SK-N-SH (cell line): ENCODE measurements around the gene DNAJC1.

Experiments used
- EP300 ChIP-seq, 2 experiments: IDR thresholded peaks; 2 replicates each; pipeline versions ENCODE4 v1.4.0 to v1.6.1; 2012; ENCODE audit warnings: borderline replicate concordance in 1 of 2, low read depth in 1 of 2, low read length in 1 of 2
- EZH2phosphoT487 ChIP-seq: fragments of 200-600 bp; sonication (generic); IDR thresholded peaks from 2 replicates; pipeline ENCODE4 v1.6.1; 2017; ENCODE audit warnings: low read depth, mixed run types, mild to moderate bottlenecking, antibody characterized with exemption, moderate library complexity, borderline replicate concordance
- GABPA ChIP-seq: IDR thresholded peaks from 2 replicates; pipeline ENCODE4 v1.4.0; 2012; ENCODE audit warnings: low read depth, mild to moderate bottlenecking
- NFIC ChIP-seq: IDR thresholded peaks from 2 replicates; pipeline ENCODE4 v1.4.0; 2012; ENCODE audit warnings: borderline replicate concordance
- RFX5 ChIP-seq: IDR thresholded peaks from 2 replicates; pipeline ENCODE4 v1.6.1; 2012; ENCODE audit warnings: mild to moderate bottlenecking, improper control_type of control experiment, low read length
- SMC3 ChIP-seq: IDR thresholded peaks from 2 replicates; pipeline ENCODE4 v1.6.1; 2012; ENCODE audit warnings: low read depth, low read length, improper control_type of control experiment
- TCF12 ChIP-seq: IDR thresholded peaks from 2 replicates; pipeline ENCODE4 v1.4.0; 2012
- TF ChIP-seq, protein P1 (sequence below): fragments of 200-600 bp; sonication (generic); IDR thresholded peaks from 2 replicates; pipeline ENCODE4 v1.6.1; 2017; ENCODE audit warnings: antibody characterized with exemption, mild to moderate bottlenecking, moderate library complexity
- TF ChIP-seq, protein P2 (sequence below): IDR thresholded peaks from 2 replicates; pipeline ENCODE4 v1.4.0; 2012; ENCODE audit warnings: low read depth
- TF ChIP-seq, protein P3 (sequence below): IDR thresholded peaks from 2 replicates; pipeline ENCODE4 v1.4.0; 2012; ENCODE audit warnings: low read depth, borderline replicate concordance

DNA sequence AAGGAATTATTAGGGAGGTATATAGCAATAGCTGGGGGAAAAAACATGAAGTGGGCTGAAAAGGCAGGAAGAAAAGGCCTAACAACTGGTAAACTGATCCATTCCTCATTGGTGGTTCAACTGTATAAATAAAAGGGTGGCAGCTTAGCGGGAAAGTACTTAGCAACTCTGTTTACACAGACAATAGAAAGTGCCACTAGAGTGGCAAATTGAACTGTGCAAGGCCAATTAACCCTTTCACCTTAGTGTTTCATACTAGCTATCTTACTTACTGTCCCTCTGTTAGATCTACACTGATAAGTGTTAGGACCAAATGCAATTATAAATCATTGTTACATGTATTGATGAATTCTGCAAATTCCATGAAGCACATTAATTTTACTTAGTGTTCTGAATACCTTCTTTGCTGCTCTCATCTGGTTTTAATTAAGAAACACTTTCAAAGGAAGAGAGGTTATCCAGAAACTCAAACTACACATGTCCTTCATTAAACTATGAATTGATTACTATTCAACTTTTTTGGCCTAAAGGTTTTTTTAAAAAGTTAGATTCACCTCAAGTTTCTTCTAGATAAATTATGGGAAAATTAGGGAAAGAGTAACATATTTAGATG lies 28.0 kb downstream of the DNAJC1 start:
- TF ChIP-seq NFIC = no peak
- TF ChIP-seq, protein P1, sequence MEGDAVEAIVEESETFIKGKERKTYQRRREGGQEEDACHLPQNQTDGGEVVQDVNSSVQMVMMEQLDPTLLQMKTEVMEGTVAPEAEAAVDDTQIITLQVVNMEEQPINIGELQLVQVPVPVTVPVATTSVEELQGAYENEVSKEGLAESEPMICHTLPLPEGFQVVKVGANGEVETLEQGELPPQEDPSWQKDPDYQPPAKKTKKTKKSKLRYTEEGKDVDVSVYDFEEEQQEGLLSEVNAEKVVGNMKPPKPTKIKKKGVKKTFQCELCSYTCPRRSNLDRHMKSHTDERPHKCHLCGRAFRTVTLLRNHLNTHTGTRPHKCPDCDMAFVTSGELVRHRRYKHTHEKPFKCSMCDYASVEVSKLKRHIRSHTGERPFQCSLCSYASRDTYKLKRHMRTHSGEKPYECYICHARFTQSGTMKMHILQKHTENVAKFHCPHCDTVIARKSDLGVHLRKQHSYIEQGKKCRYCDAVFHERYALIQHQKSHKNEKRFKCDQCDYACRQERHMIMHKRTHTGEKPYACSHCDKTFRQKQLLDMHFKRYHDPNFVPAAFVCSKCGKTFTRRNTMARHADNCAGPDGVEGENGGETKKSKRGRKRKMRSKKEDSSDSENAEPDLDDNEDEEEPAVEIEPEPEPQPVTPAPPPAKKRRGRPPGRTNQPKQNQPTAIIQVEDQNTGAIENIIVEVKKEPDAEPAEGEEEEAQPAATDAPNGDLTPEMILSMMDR = no peak
- no peak for TF ChIP-seq GABPA
- TF ChIP-seq, protein P2, sequence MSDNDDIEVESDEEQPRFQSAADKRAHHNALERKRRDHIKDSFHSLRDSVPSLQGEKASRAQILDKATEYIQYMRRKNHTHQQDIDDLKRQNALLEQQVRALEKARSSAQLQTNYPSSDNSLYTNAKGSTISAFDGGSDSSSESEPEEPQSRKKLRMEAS = no peak
- TF ChIP-seq EP300 (IDR thresholded peaks at IDR 0.05; ENCODE audit: borderline replicate concordance in 1 of 2, low read depth in 1 of 2, low read length in 1 of 2) = no peak
- no peak for TF ChIP-seq EZH2phosphoT487
- TF ChIP-seq RFX5 = no peak
- no peak for TF ChIP-seq SMC3
- TF ChIP-seq, protein P3, sequence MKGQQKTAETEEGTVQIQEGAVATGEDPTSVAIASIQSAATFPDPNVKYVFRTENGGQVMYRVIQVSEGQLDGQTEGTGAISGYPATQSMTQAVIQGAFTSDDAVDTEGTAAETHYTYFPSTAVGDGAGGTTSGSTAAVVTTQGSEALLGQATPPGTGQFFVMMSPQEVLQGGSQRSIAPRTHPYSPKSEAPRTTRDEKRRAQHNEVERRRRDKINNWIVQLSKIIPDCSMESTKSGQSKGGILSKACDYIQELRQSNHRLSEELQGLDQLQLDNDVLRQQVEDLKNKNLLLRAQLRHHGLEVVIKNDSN = no peak
- TF ChIP-seq TCF12 = peak; percentile 92
